Gastroesophageal sphincter (tissue), 4 donors: ENCODE measurements around the gene LSM7. TPM values are rescaled to one million over a fixed set of nuclear protein-coding genes. Genes with fewer than 3 reads are reported as not detected.

Experiments
- ATAC-seq: fragments of 150-250 bp; one replicate; pipeline ENCODE4 v1.9.1; 2016; ENCODE audit warnings: mild to moderate bottlenecking, moderate library complexity
- H3K27ac ChIP-seq, 4 donors: fragments of 200-600 bp; sonication (generic) in 3 of 4; 1 replicate in 3 of 4; 2 replicates in 1 of 4; pipeline ENCODE4 v1.5.1; 2016 to 2019
- H3K27me3 ChIP-seq: fragments of 200-600 bp; sonication (generic); one replicate; pipeline ENCODE4 v1.5.1; 2019
- H3K36me3 ChIP-seq, 2 donors: fragments of 200-600 bp; sonication (generic); one replicate each; pipeline ENCODE4 v1.5.1; 2019; ENCODE audit warnings: control low read depth in 1 of 2
- H3K4me1 ChIP-seq, 3 donors: fragments of 200-600 bp; sonication (generic); 1 replicate in 2 of 3; 2 replicates in 1 of 3; pipeline ENCODE4 v1.5.1; 2016 to 2019; ENCODE audit warnings: control low read depth in 2 of 3
- H3K4me3 ChIP-seq, 2 donors: fragments of 200-600 bp; sonication (generic); one replicate each; pipeline ENCODE4 v1.5.1; 2019; ENCODE audit warnings: mild to moderate bottlenecking in 1 of 2, moderate library complexity in 1 of 2
- H3K9me3 ChIP-seq, 3 donors: fragments of 200-600 bp; sonication (generic); one replicate each; pipeline ENCODE4 v1.5.1; 2017 to 2019; ENCODE audit warnings: control low read depth in 2 of 3
- CTCF ChIP-seq, 4 experiments: fragments of 200-600 bp in 2 of 4; fragments of 450-650 bp in 2 of 4; sonication (generic) in 1 of 4; IDR thresholded peaks; one replicate each; pipeline ENCODE4 v1.5.1; 2017 to 2019; ENCODE audit warnings: antibody characterized with exemption in 4 of 4, mild to moderate bottlenecking in 2 of 4, moderate library complexity in 2 of 4
- EP300 ChIP-seq: sonication (generic); formaldehyde crosslinking; IDR thresholded peaks from one replicate; pipeline ENCODE4 v1.6.1; 2017; ENCODE audit warnings: antibody characterized with exemption, mild to moderate bottlenecking
- POLR2A ChIP-seq, 2 donors: fragments of 450-650 bp; IDR thresholded peaks; one replicate each; pipeline ENCODE4 v1.6.1; 2017; ENCODE audit warnings: antibody characterized with exemption in 2 of 2, mild to moderate bottlenecking in 2 of 2, moderate library complexity in 1 of 2
- POLR2AphosphoS5 ChIP-seq: sonication (generic); formaldehyde crosslinking; IDR thresholded peaks from one replicate; pipeline ENCODE4 v1.6.1; 2017; ENCODE audit warnings: antibody characterized with exemption
- WGBS, 2 donors: methylation state at CpG; one replicate each; pipeline ENCODE4 v1.1.5; 2018; ENCODE audit warnings: low coverage in 1 of 2; 5-methylcytosine and 5-hydroxymethylcytosine counted together
- total RNA-seq, 4 donors: library from RNA; depleted of rRNA; stranded (reverse); fragments of >200 nt; gene quantifications; one replicate each; pipeline ENCODE4 v1.1.0, GENCODE V29; 2016

Gene LSM7
- total RNA-seq, 4 donors from 2014 or later: 52.3 to 86.1 (median 77.7) TPM

- 53% methylated on average over 5 of the region's 22 CpGs; no CpG with 5 or more reads in 1 of the 2 donors for WGBS, 2 donors
- Histone ChIP-seq H3K4me3 (no peak overlapping the region), H3K36me3 (peaks cover 0 to under 1% of the 10 kb centered on the region in 2 donors), H3K4me1 (peaks cover 0 to 6% (median 0%) of the 10 kb centered on the region in 3 donors), H3K9me3 (peaks cover 0 to 18% (median 0%) of the 10 kb centered on the region in 3 donors), H3K27me3 (peaks cover 33% of the 10 kb centered on the region), H3K27ac (no peak overlapping the region)
- TF ChIP-seq CTCF (IDR thresholded peaks at IDR 0.05): peak in 3 of 4 experiments; percentile 33 to 64 (median 49)
- no peak for TF ChIP-seq POLR2AphosphoS5
- peak; percentile 71 for ATAC-seq
Measured at GRCh38 chr19:2315818-2316353, 12.5 kb downstream of the LSM7 start.

GRCh38 chr19:2315121-2315817, 13.1 kb downstream of the LSM7 start:
- Histone ChIP-seq H3K4me3 (no peak overlapping the region), H3K27ac (no peak overlapping the region), H3K9me3 (peaks cover 0 to 18% (median 0%) of the 10 kb centered on the region in 3 donors), H3K4me1 (peaks cover 0 to 6% (median 0%) of the 10 kb centered on the region in 3 donors), H3K27me3 (peaks cover 39% of the 10 kb centered on the region), H3K36me3 (no peaks in the 10 kb centered on the region)
- WGBS, 2 donors: 97 to 98% methylated on average over 5 to 6 of the region's 7 CpGs
- no peak for ATAC-seq
- no peak for TF ChIP-seq EP300
- TF ChIP-seq CTCF (IDR thresholded peaks at IDR 0.05): no peak
- no peak for TF ChIP-seq POLR2A (IDR thresholded peaks at IDR 0.05)
- no peak for TF ChIP-seq POLR2AphosphoS5

- Histone ChIP-seq H3K27me3 (peaks cover 61% of the 10 kb centered on the region), H3K4me1 (peaks cover 0 to 4% (median 0%) of the 10 kb centered on the region in 3 donors), H3K36me3 (no peaks in the 10 kb centered on the region), H3K27ac (no peak overlapping the region), H3K9me3 (peaks cover 0 to 18% (median 0%) of the 10 kb centered on the region in 3 donors), H3K4me3 (no peak overlapping the region)
- 75 to 100% methylated on average over 1 to 5 of the region's 28 CpGs for WGBS, 2 donors
- ATAC-seq: no peak
- no peak for TF ChIP-seq EP300
- no peak for TF ChIP-seq POLR2A (IDR thresholded peaks at IDR 0.05)
- TF ChIP-seq CTCF (IDR thresholded peaks at IDR 0.05): no peak
- no peak for TF ChIP-seq POLR2AphosphoS5
Measured at GRCh38 chr19:2312820-2313501, 15.4 kb downstream of the LSM7 start.

- WGBS, 2 donors: 40 to 94% methylated on average over 1 to 3 of the region's 4 CpGs
- no peaks in the 10 kb centered on the region for H3K36me3 ChIP-seq
- H3K27me3 ChIP-seq: peaks cover 79% of the 10 kb centered on the region
- TF ChIP-seq CTCF (IDR thresholded peaks at IDR 0.05) (no peak), EP300 (no peak), POLR2AphosphoS5 (no peak), POLR2A (IDR thresholded peaks at IDR 0.05) (no peak)
- no peak for ATAC-seq
- H3K27ac ChIP-seq: no peak overlapping the region
- no peak overlapping the region for H3K4me3 ChIP-seq
- H3K4me1 ChIP-seq: peaks cover 0 to 10% (median 0%) of the 10 kb centered on the region in 3 donors
- peaks cover 0 to 18% (median 0%) of the 10 kb centered on the region in 3 donors for H3K9me3 ChIP-seq
Measured at GRCh38 chr19:2311093-2311492, 17.3 kb downstream of the LSM7 start.
